Measurements from ENCODE around the gene STAU1. TPM values are rescaled to one million over a fixed set of nuclear protein-coding genes. Genes with fewer than 3 reads are reported as not detected.
"Not testable (repeated sequence)": the region's sequence is repeated elsewhere in the genome, so short reads cannot be mapped to it uniquely, and the experiment has no call there.

STAU1 gene
- total RNA-seq, 1 donor from 2014 or later = 31.1 TPM

GRCh38 chr20:49112596-49113274 lies 75.4 kb downstream of the STAU1 start:
- no peak for FAIRE-seq
- Histone ChIP-seq H3K36me3 (ENCODE audit: control insufficient read depth, insufficient read depth, low read length) (peaks cover 15% of the 10 kb centered on the region), H3K27me3 (ENCODE audit: control insufficient read depth, insufficient read depth, low read length) (no peaks in the 10 kb centered on the region), H3K4me3 (ENCODE audit: low read depth, low read length) (no peak overlapping the region)
- no peak for TF ChIP-seq CTCF (IDR thresholded peaks at IDR 0.05; ENCODE audit: insufficient read depth, low read length, severe bottlenecking)
- no peak for DNase-seq (ENCODE audit: low read depth)

GRCh38 chr20:49110767-49111694 lies 77.1 kb downstream of the STAU1 start:
- Histone ChIP-seq H3K36me3 (ENCODE audit: control insufficient read depth, insufficient read depth, low read length) (peaks cover 8% of the 10 kb centered on the region), H3K4me3 (ENCODE audit: low read depth, low read length) (no peak overlapping the region), H3K27me3 (ENCODE audit: control insufficient read depth, insufficient read depth, low read length) (no peaks in the 10 kb centered on the region)
- no peak for FAIRE-seq
- DNase-seq (ENCODE audit: low read depth) = no peak
- no peak for TF ChIP-seq CTCF (IDR thresholded peaks at IDR 0.05; ENCODE audit: insufficient read depth, low read length, severe bottlenecking)

DNA sequence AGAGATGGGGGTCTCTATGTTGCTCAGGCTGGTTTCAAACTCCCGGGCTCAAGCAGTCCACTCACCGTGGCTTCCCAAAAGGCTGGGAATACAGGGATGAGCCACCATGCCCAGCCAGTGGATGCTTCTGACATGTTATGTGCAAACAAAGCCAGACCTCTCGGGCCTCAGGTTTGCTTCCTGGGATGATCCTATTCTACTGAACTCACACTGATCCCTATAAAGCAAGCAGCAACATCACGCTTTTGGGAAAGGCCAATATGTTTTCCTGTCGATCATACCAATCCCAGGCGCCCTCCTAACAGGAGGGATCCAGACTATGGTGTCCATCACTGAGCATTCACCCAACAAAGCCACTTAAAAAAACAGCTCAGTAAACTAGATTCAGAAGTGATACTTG lies 81.8 kb downstream of the STAU1 start:
- DNase-seq (ENCODE audit: low read depth) (no peak), FAIRE-seq (no peak)
- no peak for TF ChIP-seq CTCF (IDR thresholded peaks at IDR 0.05; ENCODE audit: insufficient read depth, low read length, severe bottlenecking)
- Histone ChIP-seq H3K36me3 (ENCODE audit: control insufficient read depth, insufficient read depth, low read length) (peaks cover 4% of the 10 kb centered on the region), H3K4me3 (ENCODE audit: low read depth, low read length) (no peak overlapping the region), H3K27me3 (ENCODE audit: control insufficient read depth, insufficient read depth, low read length) (no peaks in the 10 kb centered on the region)

- H3K36me3 ChIP-seq (ENCODE audit: control insufficient read depth, insufficient read depth, low read length); H3K4me3 ChIP-seq (ENCODE audit: low read depth, low read length); DNase-seq (ENCODE audit: low read depth); H3K27me3 ChIP-seq (ENCODE audit: control insufficient read depth, insufficient read depth, low read length); FAIRE-seq: not testable (repeated sequence)
Observed at GRCh38 chr20:49104979-49105547, 83.1 kb downstream of the STAU1 start.

- H3K4me3 ChIP-seq (ENCODE audit: low read depth, low read length) = no peak overlapping the region
- DNase-seq (ENCODE audit: low read depth) (no peak), FAIRE-seq (no peak)
- peaks cover 5% of the 10 kb centered on the region for H3K36me3 ChIP-seq (ENCODE audit: control insufficient read depth, insufficient read depth, low read length)
- no peaks in the 10 kb centered on the region for H3K27me3 ChIP-seq (ENCODE audit: control insufficient read depth, insufficient read depth, low read length)
- no peak for TF ChIP-seq CTCF (IDR thresholded peaks at IDR 0.05; ENCODE audit: insufficient read depth, low read length, severe bottlenecking)
Observed at GRCh38 chr20:49104365-49104648, 83.8 kb downstream of the STAU1 start.

- Histone ChIP-seq H3K36me3 (ENCODE audit: control insufficient read depth, insufficient read depth, low read length) (peaks cover 5% of the 10 kb centered on the region), H3K27me3 (ENCODE audit: control insufficient read depth, insufficient read depth, low read length) (no peaks in the 10 kb centered on the region), H3K4me3 (ENCODE audit: low read depth, low read length) (no peak overlapping the region)
- FAIRE-seq (no peak), DNase-seq (ENCODE audit: low read depth) (no peak)
- TF ChIP-seq CTCF (IDR thresholded peaks at IDR 0.05; ENCODE audit: insufficient read depth, low read length, severe bottlenecking) = no peak
Observed at GRCh38 chr20:49103647-49104364, 84.3 kb downstream of the STAU1 start.

Measured in bronchial epithelial cell (primary cell).